NT2/D1 (cell line): Measurements from ENCODE around the gene SGPL1.

Experiments used
- YY1 ChIP-seq: IDR thresholded peaks from 2 replicates; pipeline ENCODE4 v1.6.1; 2011; ENCODE audit not compliant: insufficient read length, insufficient read depth
- ZNF274 ChIP-seq: IDR thresholded peaks from 2 replicates; pipeline ENCODE4 v1.6.1; 2011; ENCODE audit warnings: mild to moderate bottlenecking, low read depth, low read length

DNA sequence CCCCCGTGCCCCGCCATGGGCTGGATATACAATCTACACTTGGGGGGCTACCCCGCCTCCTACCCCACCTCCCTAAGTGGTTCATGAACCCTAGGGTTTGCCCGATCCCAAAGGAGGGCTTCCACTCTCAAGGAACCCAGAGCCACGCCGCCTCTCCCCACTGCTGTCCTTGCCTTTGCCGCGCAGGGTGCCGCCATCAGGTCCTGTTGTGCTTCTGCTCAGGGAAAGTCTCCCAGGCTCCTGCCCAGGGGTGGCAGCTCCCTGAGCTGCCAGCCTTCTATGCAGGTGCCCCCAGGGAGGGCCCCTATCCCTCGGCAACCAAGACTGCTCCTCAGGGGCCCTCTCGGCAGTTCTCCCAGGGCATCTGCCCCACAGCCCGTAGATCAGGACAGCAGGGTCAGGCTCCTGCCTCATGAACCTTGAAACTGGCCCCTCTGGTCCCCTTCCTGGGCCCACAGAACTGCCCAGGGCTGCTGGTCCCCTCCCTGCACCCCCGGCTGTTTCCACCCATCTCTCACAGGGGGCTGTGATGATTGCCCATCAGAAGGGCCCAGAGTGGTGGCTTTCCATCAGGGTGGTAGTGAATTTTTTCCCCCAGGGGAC lies 85.6 kb downstream of the SGPL1 start:
- no peak for TF ChIP-seq YY1
- no peak for TF ChIP-seq ZNF274
